OCI-LY1 (cell line): ENCODE results near the gene PRMT5.
"Not testable (repeated sequence)": the region's sequence is repeated elsewhere in the genome, so short reads cannot be mapped to it uniquely, and the experiment has no call there.

Experiments used
- H2AFZ ChIP-seq: fragments of 200-600 bp; sonication (generic), shearing (Covaris generic); 2 replicates; pipeline ENCODE4 v1.6.0; 2014; ENCODE audit warnings: antibody characterized with exemption, mild to moderate bottlenecking, low read length
- H3F3A ChIP-seq: fragments of 200-600 bp; sonication (generic), shearing (Covaris generic); 2 replicates; pipeline ENCODE4 v1.6.0; 2014; ENCODE audit warnings: mild to moderate bottlenecking, antibody characterized with exemption, low read length, moderate library complexity; ENCODE audit not compliant: insufficient read depth
- H3K27ac ChIP-seq: fragments of 200-600 bp; sonication (generic); 2 replicates; pipeline ENCODE4 v1.5.1; 2014; ENCODE audit warnings: low read length, mixed run types, mild to moderate bottlenecking, low read depth; ENCODE audit not compliant: poor library complexity, severe bottlenecking
- H3K27me3 ChIP-seq: fragments of 200-600 bp; sonication (generic); 2 replicates; pipeline ENCODE4 v1.6.0; 2014; ENCODE audit warnings: antibody characterized with exemption, mild to moderate bottlenecking, low read length, moderate library complexity; ENCODE audit not compliant: insufficient read depth
- H3K36me3 ChIP-seq: fragments of 200-600 bp; sonication (generic); 2 replicates; pipeline ENCODE4 v1.6.1; 2014; ENCODE audit warnings: mild to moderate bottlenecking, antibody characterized with exemption, low read length, moderate library complexity, mixed read lengths; ENCODE audit not compliant: insufficient read depth
- H3K4me1 ChIP-seq: fragments of 200-600 bp; sonication (generic); 2 replicates; pipeline ENCODE4 v1.5.1; 2014; ENCODE audit warnings: mild to moderate bottlenecking, low read length, moderate library complexity; ENCODE audit not compliant: insufficient read depth, severe bottlenecking
- H3K4me2 ChIP-seq: fragments of 200-600 bp; sonication (generic), shearing (Covaris generic); 2 replicates; pipeline ENCODE4 v1.6.1; 2014; ENCODE audit warnings: low read length
- H3K4me3 ChIP-seq: fragments of 200-600 bp; sonication (generic); 2 replicates; pipeline ENCODE4 v1.5.1; 2014; ENCODE audit warnings: low read length, low read depth, mild to moderate bottlenecking, mixed read lengths; ENCODE audit not compliant: poor library complexity, severe bottlenecking
- H3K79me2 ChIP-seq: fragments of 200-600 bp; shearing (Covaris generic); 2 replicates; pipeline ENCODE4 v1.6.1; 2016; ENCODE audit warnings: mixed run types, low read length, mixed read lengths; ENCODE audit not compliant: insufficient read depth
- H3K9ac ChIP-seq: fragments of 200-600 bp; sonication (generic), shearing (Covaris generic); 2 replicates; pipeline ENCODE4 v1.6.1; 2014; ENCODE audit warnings: mild to moderate bottlenecking, low read length, mixed read lengths
- H3K9me2 ChIP-seq: fragments of 200-600 bp; sonication (generic), shearing (Covaris generic); 2 replicates; pipeline ENCODE4 v1.6.1; 2014; ENCODE audit warnings: low read depth, mild to moderate bottlenecking, low read length, mixed read lengths
- H3K9me3 ChIP-seq: fragments of 200-600 bp; shearing (Covaris generic); 2 replicates; pipeline ENCODE4 v1.6.1; 2014; ENCODE audit warnings: low read length, mixed read lengths
- H4K20me1 ChIP-seq: fragments of 200-600 bp; sonication (generic), shearing (Covaris generic); 2 replicates; pipeline ENCODE4 v1.6.0; 2016; ENCODE audit warnings: mild to moderate bottlenecking, low read length; ENCODE audit not compliant: insufficient read depth
- CTCF ChIP-seq: fragments of 200-600 bp; sonication (generic), shearing (Covaris generic); IDR thresholded peaks from 2 replicates; pipeline ENCODE4 v1.5.1; 2017; ENCODE audit warnings: mild to moderate bottlenecking, antibody characterized with exemption, low read length, moderate library complexity, mixed read lengths
- EZH2 ChIP-seq: fragments of 200-600 bp; sonication (generic), shearing (Covaris generic); IDR thresholded peaks from 2 replicates; pipeline ENCODE4 v1.8.0; 2017; ENCODE audit warnings: borderline replicate concordance, mixed run types, mild to moderate bottlenecking, antibody characterized with exemption, low read length, moderate library complexity, mixed read lengths

PRMT5 gene

GRCh38 chr14:22952418-22952817, 23.2 kb upstream of the PRMT5 start:
- no peak overlapping the region for H3K9ac ChIP-seq

GRCh38 chr14:22951795-22952194, 22.6 kb upstream of the PRMT5 start:
- H3K4me1 ChIP-seq = peaks cover 12% of the 10 kb centered on the region
- H3K9me2 ChIP-seq, H3K9ac ChIP-seq, H3K27ac ChIP-seq, H4K20me1 ChIP-seq, H2AFZ ChIP-seq, H3K27me3 ChIP-seq, H3K9me3 ChIP-seq, H3F3A ChIP-seq, H3K4me3 ChIP-seq, H3K4me2 ChIP-seq, H3K79me2 ChIP-seq: not testable (repeated sequence)
- H3K36me3 ChIP-seq = peaks cover 44% of the 10 kb centered on the region

More at GRCh38 chr14:22952418-22952817, 23.2 kb upstream of the PRMT5 start:
- no peaks in the 10 kb centered on the region for H4K20me1 ChIP-seq
- no peaks in the 10 kb centered on the region for H3K9me3 ChIP-seq
- H3K36me3 ChIP-seq = peaks cover 38% of the 10 kb centered on the region
- H3K27ac ChIP-seq = no peak overlapping the region
- no peaks in the 10 kb centered on the region for H3K9me2 ChIP-seq
- no peaks in the 10 kb centered on the region for H3K27me3 ChIP-seq
- H2AFZ ChIP-seq = no peak overlapping the region
- peaks cover 12% of the 10 kb centered on the region for H3K4me1 ChIP-seq
- H3K79me2 ChIP-seq = no peaks in the 10 kb centered on the region
- no peak overlapping the region for H3K4me3 ChIP-seq
- no peak for TF ChIP-seq CTCF
- H3K4me2 ChIP-seq = no peak overlapping the region
- 0 out of 2 replicates have a peak, but pooled peaks cover 4% of the 10 kb centered on the region for H3F3A ChIP-seq

GRCh38 chr14:22945642-22946041, 16.5 kb upstream of the PRMT5 start:
- H3K36me3 ChIP-seq = peaks cover 35% of the 10 kb centered on the region
- no peaks in the 10 kb centered on the region for H3K4me1 ChIP-seq
- TF ChIP-seq CTCF = no peak
- TF ChIP-seq EZH2 = no peak
- H3K79me2 ChIP-seq = no peaks in the 10 kb centered on the region
- no peaks in the 10 kb centered on the region for H3K27me3 ChIP-seq
- no peaks in the 10 kb centered on the region for H3K9me3 ChIP-seq
- no peak overlapping the region for H3K27ac ChIP-seq
- no peak overlapping the region for H3K4me3 ChIP-seq
- H4K20me1 ChIP-seq = no peaks in the 10 kb centered on the region
- H3K4me2 ChIP-seq = no peak overlapping the region
- H3F3A ChIP-seq = no peaks in the 10 kb centered on the region
- H3K9me2 ChIP-seq = no peaks in the 10 kb centered on the region
- H3K9ac ChIP-seq = no peak overlapping the region
- no peak overlapping the region for H2AFZ ChIP-seq

- Histone ChIP-seq H3K79me2 (no peaks in the 10 kb centered on the region), H3K27me3 (no peaks in the 10 kb centered on the region), H3K9me2 (no peaks in the 10 kb centered on the region), H3K36me3 (peaks cover 12% of the 10 kb centered on the region), H3K9ac (no peak overlapping the region), H2AFZ (no peak overlapping the region), H3K9me3 (no peaks in the 10 kb centered on the region), H3K27ac (no peak overlapping the region), H3K4me2 (no peak overlapping the region), H3K4me3 (no peak overlapping the region), H3F3A (no peaks in the 10 kb centered on the region), H4K20me1 (no peaks in the 10 kb centered on the region), H3K4me1 (no peaks in the 10 kb centered on the region)
- no peak for TF ChIP-seq EZH2
- TF ChIP-seq CTCF = no peak
Measured at GRCh38 chr14:22939684-22940083, 10.5 kb upstream of the PRMT5 start.
